HepG2 (cell line): ENCODE measurements around the gene RNU5B-1. TPM values are rescaled to one million over a fixed set of nuclear protein-coding genes. Genes with fewer than 3 reads are reported as not detected.

Source experiments
- CAMTA2 ChIP-seq: sonication (generic); formaldehyde crosslinking; IDR thresholded peaks from 2 replicates; pipeline ENCODE4 v1.4.0; 2020; ENCODE audit warnings: mild to moderate bottlenecking, missing genetic modification reagents, borderline replicate concordance
- FOSL1 ChIP-seq: sonication (generic); formaldehyde crosslinking; IDR thresholded peaks from 2 replicates; pipeline ENCODE4 v1.9.0; 2021; ENCODE audit warnings: missing genetic modification reagents, borderline replicate concordance
- HIVEP1 ChIP-seq: sonication (generic); formaldehyde crosslinking; IDR thresholded peaks from 2 replicates; pipeline ENCODE4 v1.4.0; 2020; ENCODE audit warnings: mild to moderate bottlenecking, missing genetic modification reagents
- PCBP2 ChIP-seq: fragments of 200-400 bp; formaldehyde crosslinking; optimal IDR thresholded peaks from 2 replicates; pipeline ENCODE3; 2018; ENCODE audit warnings: low read length, low read depth; ENCODE audit not compliant: poor library complexity, severe bottlenecking
- RBAK ChIP-seq: sonication (generic); formaldehyde crosslinking; IDR thresholded peaks from 2 replicates; pipeline ENCODE4 v1.5.1; 2020; ENCODE audit warnings: mild to moderate bottlenecking, missing genetic modification reagents
- SMARCE1 ChIP-seq: fragments of 450-650 bp; IDR thresholded peaks from 2 replicates; pipeline ENCODE4 v1.6.1; 2017; ENCODE audit warnings: borderline replicate concordance
- SNAPC2 ChIP-seq: sonication (generic); formaldehyde crosslinking; IDR thresholded peaks from 2 replicates; pipeline ENCODE4 v1.8.1; 2022; ENCODE audit warnings: mild to moderate bottlenecking, missing genetic modification reagents
- TAF15 ChIP-seq: fragments of 200-400 bp; formaldehyde crosslinking; IDR thresholded peaks from one replicate; pipeline ENCODE4 v1.6.1; 2018; ENCODE audit warnings: mild to moderate bottlenecking, low read depth, low read length; ENCODE audit not compliant: poor library complexity, severe bottlenecking
- TBX2 ChIP-seq: sonication (generic); formaldehyde crosslinking; IDR thresholded peaks from 2 replicates; pipeline ENCODE4 v1.5.0; 2020; ENCODE audit warnings: missing genetic modification reagents, mild to moderate bottlenecking, borderline replicate concordance
- ZMYM3 ChIP-seq: sonication (generic); formaldehyde crosslinking; IDR thresholded peaks from 2 replicates; pipeline ENCODE4 v1.5.1; 2020; ENCODE audit warnings: mild to moderate bottlenecking, missing genetic modification reagents
- ZNF205 ChIP-seq: IDR thresholded peaks from 2 replicates; pipeline ENCODE4 v1.6.1; 2018; ENCODE audit warnings: missing biosample characterization, missing genetic modification reagents
- ZNF253 ChIP-seq: sonication (generic); formaldehyde crosslinking; IDR thresholded peaks from 2 replicates; pipeline ENCODE4 v1.8.0; 2022; ENCODE audit warnings: mild to moderate bottlenecking, missing genetic modification reagents, borderline replicate concordance
- ZNF549 ChIP-seq: sonication (generic); formaldehyde crosslinking; IDR thresholded peaks from 2 replicates; pipeline ENCODE4 v1.5.0; 2020; ENCODE audit warnings: missing genetic modification reagents
- ZNF557 ChIP-seq: sonication (generic); formaldehyde crosslinking; IDR thresholded peaks from 2 replicates; pipeline ENCODE4 v1.4.0; 2020; ENCODE audit warnings: missing genetic modification reagents
- polyA plus RNA-seq, 8 experiments: library from polyadenylated mRNA; depleted of rRNA in 3 of 8; stranded (reverse) in 7 of 8; unstranded in 1 of 8; fragments of >200 nt; fragmentation: Illumina TruSeq in 4 of 8; extraction: Trizol in 4 of 8; gene quantifications; 2 replicates each; pipeline versions ENCODE4 v1.2.1 to v1.2.3, GENCODE V29; 2011 to 2016; ENCODE audit warnings: low read depth in 4 of 8, missing spikeins in 1 of 8, mixed read lengths in 1 of 8; ENCODE audit not compliant: insufficient read depth in 1 of 8
- total RNA-seq, 5 experiments: library from RNA; depleted of rRNA; stranded (reverse); fragments of >200 nt; fragmentation: Illumina TruSeq; extraction: Trizol; gene quantifications; 2 replicates each; pipeline ENCODE4 v1.2.3, GENCODE V29; 2016; ENCODE audit warnings: low read depth in 1 of 5
- TF ChIP-seq, protein P1 (sequence below): IDR thresholded peaks from 2 replicates; pipeline ENCODE4 v1.6.1; 2016; ENCODE audit warnings: missing biosample characterization, missing genetic modification reagents, low read depth
- TF ChIP-seq, protein P2 (sequence below): sonication (generic); formaldehyde crosslinking; IDR thresholded peaks from 2 replicates; pipeline ENCODE4 v1.4.0; 2020; ENCODE audit warnings: missing genetic modification reagents
- TF ChIP-seq, protein P3 (sequence below), 2 experiments: IDR thresholded peaks; 2 replicates each; pipeline ENCODE4 v1.6.1; 2011 to 2012; ENCODE audit warnings: low read length in 2 of 2, borderline replicate concordance in 1 of 2, low read depth in 1 of 2, mild to moderate bottlenecking in 1 of 2, moderate library complexity in 1 of 2

Gene RNU5B-1
- total and polyA plus RNA-seq, 2 of the 13 experiments (the other 11 are each of a cell fraction or from before 2014, with no cell fraction given): 1,646 TPM; not detected in 1

DNA sequence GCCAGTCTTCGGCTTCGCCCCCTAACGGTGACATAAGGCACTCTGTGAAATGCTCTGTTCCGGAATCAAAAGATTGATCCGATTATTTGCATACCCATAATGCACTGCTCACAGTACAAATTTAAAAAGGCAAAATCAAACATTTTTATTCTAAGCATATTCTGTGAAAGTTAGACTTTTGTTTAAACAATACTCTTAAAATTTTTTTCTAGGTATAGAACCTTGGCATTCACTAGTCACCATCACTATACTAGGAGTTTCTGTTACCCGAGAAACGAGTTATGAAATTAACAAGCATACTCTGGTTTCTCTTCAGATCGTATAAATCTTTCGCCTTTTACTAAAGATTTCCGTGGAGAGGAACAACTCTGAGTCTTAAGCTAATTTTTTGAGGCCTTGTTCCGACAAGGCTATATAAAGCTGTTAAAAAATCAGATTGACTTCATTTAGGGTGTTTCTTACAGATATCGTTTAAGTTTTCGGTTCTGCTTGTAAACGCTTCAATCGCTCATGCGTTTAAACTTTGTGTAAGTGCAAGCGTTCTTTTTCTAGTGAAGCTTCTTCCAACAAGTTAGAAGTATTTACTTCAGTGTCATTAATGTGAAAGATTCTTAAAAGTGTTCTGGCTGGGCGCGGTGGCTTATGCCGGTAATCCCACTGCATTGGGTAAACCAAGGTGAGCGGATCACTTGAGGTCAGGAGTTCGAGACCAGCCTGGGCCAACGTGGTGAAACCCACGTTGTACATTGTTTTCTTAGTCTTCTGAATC is at the start of gene RNU5B-1 (continued):
- TF ChIP-seq, protein P1, sequence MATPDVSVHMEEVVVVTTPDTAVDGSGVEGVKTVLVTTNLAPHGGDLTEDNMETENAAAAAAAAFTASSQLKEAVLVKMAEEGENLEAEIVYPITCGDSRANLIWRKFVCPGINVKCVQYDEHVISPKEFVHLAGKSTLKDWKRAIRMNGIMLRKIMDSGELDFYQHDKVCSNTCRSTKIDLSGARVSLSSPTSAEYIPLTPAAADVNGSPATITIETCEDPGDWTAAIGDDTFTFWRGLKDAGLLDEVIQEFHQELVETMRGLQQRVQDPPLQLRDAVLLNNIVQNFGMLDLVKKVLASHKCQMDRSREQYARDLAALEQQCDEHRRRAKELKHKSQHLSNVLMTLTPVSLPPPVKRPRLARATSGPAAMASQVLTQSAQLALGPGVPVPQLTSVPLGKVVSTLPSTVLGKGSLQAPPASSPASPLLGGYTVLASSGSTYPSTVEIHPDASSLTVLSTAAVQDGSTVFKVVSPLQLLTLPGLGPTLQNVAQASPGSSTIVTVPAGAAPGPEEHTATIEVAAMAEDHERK: peak; percentile 60
- peak; percentile 87 for TF ChIP-seq ZNF205 (CRISPR knock-in tag)
- peak; percentile 100 for TF ChIP-seq SNAPC2 (CRISPR knock-in tag)
- no peak for TF ChIP-seq ZNF253
- TF ChIP-seq SMARCE1: no peak
- TF ChIP-seq ZNF557 (CRISPR knock-in tag): peak; percentile 12; the same call in 1 of the 2 replicates
- no peak for TF ChIP-seq TBX2 (CRISPR knock-in tag)
- TF ChIP-seq, protein P2, sequence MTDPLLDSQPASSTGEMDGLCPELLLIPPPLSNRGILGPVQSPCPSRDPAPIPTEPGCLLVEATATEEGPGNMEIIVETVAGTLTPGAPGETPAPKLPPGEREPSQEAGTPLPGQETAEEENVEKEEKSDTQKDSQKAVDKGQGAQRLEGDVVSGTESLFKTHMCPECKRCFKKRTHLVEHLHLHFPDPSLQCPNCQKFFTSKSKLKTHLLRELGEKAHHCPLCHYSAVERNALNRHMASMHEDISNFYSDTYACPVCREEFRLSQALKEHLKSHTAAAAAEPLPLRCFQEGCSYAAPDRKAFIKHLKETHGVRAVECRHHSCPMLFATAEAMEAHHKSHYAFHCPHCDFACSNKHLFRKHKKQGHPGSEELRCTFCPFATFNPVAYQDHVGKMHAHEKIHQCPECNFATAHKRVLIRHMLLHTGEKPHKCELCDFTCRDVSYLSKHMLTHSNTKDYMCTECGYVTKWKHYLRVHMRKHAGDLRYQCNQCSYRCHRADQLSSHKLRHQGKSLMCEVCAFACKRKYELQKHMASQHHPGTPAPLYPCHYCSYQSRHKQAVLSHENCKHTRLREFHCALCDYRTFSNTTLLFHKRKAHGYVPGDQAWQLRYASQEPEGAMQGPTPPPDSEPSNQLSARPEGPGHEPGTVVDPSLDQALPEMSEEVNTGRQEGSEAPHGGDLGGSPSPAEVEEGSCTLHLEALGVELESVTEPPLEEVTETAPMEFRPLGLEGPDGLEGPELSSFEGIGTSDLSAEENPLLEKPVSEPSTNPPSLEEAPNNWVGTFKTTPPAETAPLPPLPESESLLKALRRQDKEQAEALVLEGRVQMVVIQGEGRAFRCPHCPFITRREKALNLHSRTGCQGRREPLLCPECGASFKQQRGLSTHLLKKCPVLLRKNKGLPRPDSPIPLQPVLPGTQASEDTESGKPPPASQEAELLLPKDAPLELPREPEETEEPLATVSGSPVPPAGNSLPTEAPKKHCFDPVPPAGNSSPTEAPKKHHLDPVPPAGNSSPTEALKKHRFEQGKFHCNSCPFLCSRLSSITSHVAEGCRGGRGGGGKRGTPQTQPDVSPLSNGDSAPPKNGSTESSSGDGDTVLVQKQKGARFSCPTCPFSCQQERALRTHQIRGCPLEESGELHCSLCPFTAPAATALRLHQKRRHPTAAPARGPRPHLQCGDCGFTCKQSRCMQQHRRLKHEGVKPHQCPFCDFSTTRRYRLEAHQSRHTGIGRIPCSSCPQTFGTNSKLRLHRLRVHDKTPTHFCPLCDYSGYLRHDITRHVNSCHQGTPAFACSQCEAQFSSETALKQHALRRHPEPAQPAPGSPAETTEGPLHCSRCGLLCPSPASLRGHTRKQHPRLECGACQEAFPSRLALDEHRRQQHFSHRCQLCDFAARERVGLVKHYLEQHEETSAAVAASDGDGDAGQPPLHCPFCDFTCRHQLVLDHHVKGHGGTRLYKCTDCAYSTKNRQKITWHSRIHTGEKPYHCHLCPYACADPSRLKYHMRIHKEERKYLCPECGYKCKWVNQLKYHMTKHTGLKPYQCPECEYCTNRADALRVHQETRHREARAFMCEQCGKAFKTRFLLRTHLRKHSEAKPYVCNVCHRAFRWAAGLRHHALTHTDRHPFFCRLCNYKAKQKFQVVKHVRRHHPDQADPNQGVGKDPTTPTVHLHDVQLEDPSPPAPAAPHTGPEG: no peak
- TF ChIP-seq PCBP2: no peak
- TF ChIP-seq, protein P3, sequence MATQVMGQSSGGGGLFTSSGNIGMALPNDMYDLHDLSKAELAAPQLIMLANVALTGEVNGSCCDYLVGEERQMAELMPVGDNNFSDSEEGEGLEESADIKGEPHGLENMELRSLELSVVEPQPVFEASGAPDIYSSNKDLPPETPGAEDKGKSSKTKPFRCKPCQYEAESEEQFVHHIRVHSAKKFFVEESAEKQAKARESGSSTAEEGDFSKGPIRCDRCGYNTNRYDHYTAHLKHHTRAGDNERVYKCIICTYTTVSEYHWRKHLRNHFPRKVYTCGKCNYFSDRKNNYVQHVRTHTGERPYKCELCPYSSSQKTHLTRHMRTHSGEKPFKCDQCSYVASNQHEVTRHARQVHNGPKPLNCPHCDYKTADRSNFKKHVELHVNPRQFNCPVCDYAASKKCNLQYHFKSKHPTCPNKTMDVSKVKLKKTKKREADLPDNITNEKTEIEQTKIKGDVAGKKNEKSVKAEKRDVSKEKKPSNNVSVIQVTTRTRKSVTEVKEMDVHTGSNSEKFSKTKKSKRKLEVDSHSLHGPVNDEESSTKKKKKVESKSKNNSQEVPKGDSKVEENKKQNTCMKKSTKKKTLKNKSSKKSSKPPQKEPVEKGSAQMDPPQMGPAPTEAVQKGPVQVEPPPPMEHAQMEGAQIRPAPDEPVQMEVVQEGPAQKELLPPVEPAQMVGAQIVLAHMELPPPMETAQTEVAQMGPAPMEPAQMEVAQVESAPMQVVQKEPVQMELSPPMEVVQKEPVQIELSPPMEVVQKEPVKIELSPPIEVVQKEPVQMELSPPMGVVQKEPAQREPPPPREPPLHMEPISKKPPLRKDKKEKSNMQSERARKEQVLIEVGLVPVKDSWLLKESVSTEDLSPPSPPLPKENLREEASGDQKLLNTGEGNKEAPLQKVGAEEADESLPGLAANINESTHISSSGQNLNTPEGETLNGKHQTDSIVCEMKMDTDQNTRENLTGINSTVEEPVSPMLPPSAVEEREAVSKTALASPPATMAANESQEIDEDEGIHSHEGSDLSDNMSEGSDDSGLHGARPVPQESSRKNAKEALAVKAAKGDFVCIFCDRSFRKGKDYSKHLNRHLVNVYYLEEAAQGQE (IDR thresholded peaks at IDR 0.05; ENCODE audit: borderline replicate concordance in 1 of 2, low read depth in 1 of 2, low read length in 2 of 2): no peak
- no peak for TF ChIP-seq HIVEP1 (CRISPR knock-in tag)
- TF ChIP-seq TAF15: no peak
- no peak for TF ChIP-seq CAMTA2 (CRISPR knock-in tag)
- TF ChIP-seq FOSL1 (CRISPR knock-in tag): no peak
- TF ChIP-seq ZMYM3 (CRISPR knock-in tag): peak; percentile 64; the same call in 1 of the 2 replicates
- no peak for TF ChIP-seq ZNF549 (CRISPR knock-in tag)
- TF ChIP-seq RBAK (CRISPR knock-in tag): no peak; the same call in 1 of the 2 replicates
